AG09319 (cell line): ENCODE measurements around the gene GPNMB.

Experiments
- DNase-seq: peaks from one replicate; pipeline ENCODE4 v3.0.0-alpha.2; 2010; ENCODE audit warnings: low read depth; ENCODE audit errors: extremely low read depth
- TF ChIP-seq, protein P1 (sequence below): IDR thresholded peaks from 2 replicates; pipeline ENCODE4 v1.5.1; 2011; ENCODE audit warnings: low read depth, mild to moderate bottlenecking, inconsistent platforms, low read length, moderate library complexity

The GPNMB gene

DNA sequence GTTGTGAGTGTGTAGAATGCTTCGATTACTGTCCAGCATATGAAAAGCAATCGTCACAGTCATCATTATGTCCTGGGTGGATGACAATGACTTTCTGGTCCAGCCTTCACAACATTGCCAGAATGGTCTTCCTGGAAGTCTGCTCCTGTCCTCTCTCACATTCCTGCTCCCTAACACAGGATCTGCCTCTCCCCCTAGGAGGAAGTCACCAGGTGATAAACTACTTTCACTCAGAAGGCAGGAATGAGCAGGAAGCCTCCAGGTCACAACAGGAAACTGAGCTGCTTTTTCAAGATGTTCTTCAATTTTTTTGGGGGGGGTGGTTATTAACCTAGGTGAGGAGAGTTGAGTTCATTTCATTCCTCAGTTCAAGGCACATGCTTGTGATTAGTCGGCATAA is 13.6 kb upstream of the GPNMB start:
- TF ChIP-seq, protein P1, sequence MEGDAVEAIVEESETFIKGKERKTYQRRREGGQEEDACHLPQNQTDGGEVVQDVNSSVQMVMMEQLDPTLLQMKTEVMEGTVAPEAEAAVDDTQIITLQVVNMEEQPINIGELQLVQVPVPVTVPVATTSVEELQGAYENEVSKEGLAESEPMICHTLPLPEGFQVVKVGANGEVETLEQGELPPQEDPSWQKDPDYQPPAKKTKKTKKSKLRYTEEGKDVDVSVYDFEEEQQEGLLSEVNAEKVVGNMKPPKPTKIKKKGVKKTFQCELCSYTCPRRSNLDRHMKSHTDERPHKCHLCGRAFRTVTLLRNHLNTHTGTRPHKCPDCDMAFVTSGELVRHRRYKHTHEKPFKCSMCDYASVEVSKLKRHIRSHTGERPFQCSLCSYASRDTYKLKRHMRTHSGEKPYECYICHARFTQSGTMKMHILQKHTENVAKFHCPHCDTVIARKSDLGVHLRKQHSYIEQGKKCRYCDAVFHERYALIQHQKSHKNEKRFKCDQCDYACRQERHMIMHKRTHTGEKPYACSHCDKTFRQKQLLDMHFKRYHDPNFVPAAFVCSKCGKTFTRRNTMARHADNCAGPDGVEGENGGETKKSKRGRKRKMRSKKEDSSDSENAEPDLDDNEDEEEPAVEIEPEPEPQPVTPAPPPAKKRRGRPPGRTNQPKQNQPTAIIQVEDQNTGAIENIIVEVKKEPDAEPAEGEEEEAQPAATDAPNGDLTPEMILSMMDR: no peak
- no peak for DNase-seq

DNA sequence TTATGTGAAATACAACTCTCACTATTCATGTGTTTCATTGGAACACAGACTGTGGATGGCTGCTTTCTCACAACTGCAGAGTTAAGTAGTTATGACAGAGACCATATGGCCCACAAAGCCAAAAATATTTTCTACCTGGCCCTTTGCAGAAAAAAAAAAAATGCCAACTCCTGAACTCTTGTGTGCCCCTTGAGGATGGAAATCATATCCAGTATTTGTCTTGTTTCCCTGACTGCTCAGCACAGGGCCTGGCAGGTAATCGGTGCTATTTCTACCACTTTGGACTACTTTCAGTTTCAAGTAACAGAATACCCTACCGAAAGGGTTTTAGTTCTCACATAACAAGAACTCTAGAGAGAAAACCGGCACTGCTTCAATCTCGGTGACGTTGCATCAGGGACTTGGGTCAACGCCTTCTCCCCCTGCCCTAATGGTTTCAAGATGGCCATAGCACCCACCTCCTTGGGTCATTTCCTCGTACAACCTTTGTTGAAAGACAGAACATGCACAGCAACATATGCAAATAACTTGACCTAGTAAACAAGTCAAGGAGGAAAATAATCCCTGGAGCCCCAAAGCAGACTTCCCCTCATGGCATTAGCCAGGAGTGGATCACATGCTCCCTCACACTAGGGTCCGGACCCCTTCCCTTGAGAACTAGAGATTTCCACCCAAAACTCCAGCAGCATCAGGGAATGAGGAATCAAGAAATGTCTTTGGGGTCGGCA is 11.8 kb upstream of the GPNMB start:
- DNase-seq: no peak
- TF ChIP-seq, protein P1: no peak

DNA sequence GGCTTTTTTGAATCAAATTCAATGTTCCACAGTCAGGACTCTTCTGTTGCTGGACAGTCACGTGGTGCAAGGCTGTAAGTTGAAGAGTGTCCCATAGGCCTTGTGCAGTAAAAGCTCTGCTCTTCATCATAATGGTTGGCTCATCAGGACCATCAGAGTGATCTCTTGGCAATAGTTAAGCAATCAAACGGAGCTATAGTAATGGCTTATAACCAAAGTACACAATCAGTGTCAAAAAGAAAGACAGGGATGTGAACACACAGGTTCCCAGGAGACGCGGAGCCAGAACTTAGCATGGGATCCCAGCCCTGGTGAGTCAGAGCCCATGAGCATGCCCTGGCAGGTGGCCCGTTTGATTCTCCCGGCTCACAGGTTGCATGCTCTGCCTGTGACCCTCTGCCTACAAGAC is 10.8 kb upstream of the GPNMB start:
- no peak for DNase-seq
- TF ChIP-seq, protein P1: no peak

DNA sequence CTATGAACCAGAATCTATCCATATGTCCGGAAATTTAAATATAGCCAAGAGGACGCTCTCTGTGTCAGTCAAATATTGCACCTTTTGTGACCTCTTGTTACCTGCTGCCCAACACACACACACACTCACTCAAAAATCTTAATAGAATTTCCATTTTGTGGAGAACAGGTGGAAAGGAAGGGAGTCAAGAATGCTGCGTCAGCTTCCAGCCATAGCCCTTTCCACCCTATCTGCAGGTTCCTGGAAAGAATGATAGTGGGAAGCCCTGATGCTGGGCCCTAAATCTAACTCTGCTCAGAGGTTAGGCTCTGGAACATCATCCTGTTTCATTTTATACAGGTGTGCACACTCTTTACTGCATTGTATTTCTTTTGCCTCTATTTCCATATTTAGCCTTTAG is 9.6 kb upstream of the GPNMB start:
- no peak for DNase-seq
- TF ChIP-seq, protein P1: no peak

DNA sequence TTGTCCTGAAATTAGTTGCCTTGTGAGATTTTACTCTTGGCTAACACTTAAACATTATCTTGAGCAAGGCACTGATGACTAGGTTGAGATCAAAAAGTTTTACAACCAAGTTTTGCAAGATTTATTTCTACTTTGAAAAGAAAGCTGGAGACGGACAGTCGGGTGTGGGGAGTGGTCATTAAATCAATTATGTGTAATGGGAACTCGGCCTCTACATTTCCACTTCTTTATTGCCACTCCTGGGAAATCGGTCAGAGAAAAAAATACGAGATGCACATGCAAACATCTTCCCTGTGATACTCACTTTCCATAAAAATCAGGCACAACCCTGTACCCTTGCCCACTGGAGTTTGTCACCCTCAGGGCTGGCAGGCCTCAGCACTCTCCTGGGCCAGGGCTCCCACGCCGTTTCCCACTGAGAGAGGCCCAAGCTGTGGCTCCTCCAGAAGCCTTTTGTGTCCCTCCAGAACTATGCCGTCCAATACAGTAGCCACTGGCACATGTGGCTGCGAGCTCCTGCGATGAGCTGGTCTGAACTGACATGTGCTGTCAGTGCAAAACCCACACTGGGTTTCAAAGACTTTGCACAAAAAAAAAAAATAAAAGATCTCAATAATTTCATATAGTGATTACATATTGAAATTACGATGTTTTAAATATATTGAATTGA is 7.5 kb upstream of the GPNMB start:
- DNase-seq: no peak
- TF ChIP-seq, protein P1: no peak

DNA sequence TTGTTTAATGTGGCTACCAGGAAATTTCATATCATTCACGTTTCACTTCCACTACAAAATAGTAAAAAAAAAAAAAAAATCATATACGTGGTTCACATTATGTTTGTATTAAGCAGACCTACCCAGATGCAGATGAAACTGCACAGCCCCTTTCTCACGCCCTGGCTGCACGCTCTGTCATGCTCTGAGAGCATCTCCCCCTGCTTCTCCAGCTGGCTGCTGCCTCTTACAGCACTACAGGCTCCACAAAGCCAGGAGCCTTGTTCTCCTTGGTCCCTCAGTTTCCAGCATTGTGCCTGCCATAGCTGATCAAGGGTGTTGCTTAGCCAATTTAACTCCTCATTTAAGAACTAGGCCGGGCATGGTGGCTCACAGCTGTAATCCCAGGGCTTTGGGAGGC is 6.9 kb upstream of the GPNMB start:
- no peak for DNase-seq
- TF ChIP-seq, protein P1: no peak

DNA sequence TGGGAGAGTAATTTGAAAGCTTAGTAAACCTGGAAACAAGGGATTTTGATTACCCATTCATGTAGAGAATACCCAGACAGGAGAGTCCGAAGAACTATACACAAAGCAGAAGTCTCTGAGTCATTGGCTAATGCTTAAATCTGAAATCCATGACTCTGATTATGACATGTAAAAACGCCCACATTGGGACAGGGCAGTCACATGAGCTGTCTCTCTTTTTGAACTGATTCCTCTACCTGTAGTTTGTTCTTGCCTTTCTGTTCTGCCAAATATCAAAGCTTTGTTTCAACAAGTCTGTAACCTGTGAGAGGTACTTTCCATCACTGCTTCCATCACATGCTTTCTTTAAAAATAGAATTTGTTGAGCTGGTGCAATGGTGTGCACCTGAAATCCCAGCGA is 4.3 kb upstream of the GPNMB start:
- TF ChIP-seq, protein P1: no peak
- DNase-seq: no peak
